ENCODE data around the gene ATAD3C. TPM values are rescaled to one million over a fixed set of nuclear protein-coding genes. Genes with fewer than 3 reads are reported as not detected.
"Not testable (repeated sequence)": the region's sequence is repeated elsewhere in the genome, so short reads cannot be mapped to it uniquely, and the experiment has no call there.

Gene ATAD3C
- polyA plus RNA-seq, 2 of the 4 experiments (the other 2 are of a cell fraction) = not detected

- DNase-seq (ENCODE audit: low read depth in 1 of 2, low spot score in 1 of 2); FAIRE-seq; H3K4me1 ChIP-seq; H3K9me3 ChIP-seq: not testable (repeated sequence)
- peak; percentile 78 to 82 for ATAC-seq
- TF ChIP-seq MAX (IDR thresholded peaks at IDR 0.05) (0 out of 2 replicates have a peak, but pooled peaks have one; percentile 10), JUN (IDR thresholded peaks at IDR 0.05) (0 out of 5 replicates have a peak, but pooled peaks of 1 of the 2 experiments have one; percentile 23), RAD21 (conservative IDR thresholded peaks at IDR 0.05 in 1 of 2, IDR thresholded peaks at IDR 0.05 in 1 of 2) (0 out of 5 replicates have a peak, but pooled peaks of 1 of the 2 experiments have one; percentile 24)
- Histone ChIP-seq H3K4me2 (peak overlapping the region; percentile 74), H3K27ac (peak overlapping the region; percentile 38 to 61), H3K4me3 (peak overlapping the region; percentile 26; the same call in 1 of the 3 replicates)
- ChIA-PET POLR2A (interaction anchor here (1.2 to 1.6 kb wide), 2 partner anchors 106 to 130 kb away, joined by 4 to 5 read pairs; partner anchors contain the start of genes AURKAIP1 and CCNL2), CTCF (interaction anchor here (0.6 to 11.5 kb wide), 19 partner anchors 10 to 157 kb away, joined by 3 to 162 read pairs (median 5); partner anchors contain the start of genes CCNL2 and MRPL20)
- whole genome bisulfite sequencing (ENCODE audit: missing lambda C conversion rate) = 6% methylated on average over 12 of the region's 22 CpGs
Observed at GRCh38 chr1:1505366-1505798, 55.9 kb downstream of the ATAD3C start.

- DNase-seq (ENCODE audit: low read depth in 1 of 2, low spot score in 1 of 2); FAIRE-seq; ATAC-seq; H3K4me3 ChIP-seq; H3K4me1 ChIP-seq; H3K9me3 ChIP-seq: not testable (repeated sequence)
- H3K4me2 ChIP-seq = peak overlapping the region; percentile 74
- POLR2A ChIA-PET = interaction anchor here (1.2 to 1.6 kb wide), 2 partner anchors 107 to 131 kb away, joined by 4 to 5 read pairs; partner anchors contain the start of genes AURKAIP1 and CCNL2
- WGBS (ENCODE audit: missing lambda C conversion rate) = 86% methylated on average over 5 of the region's 5 CpGs
- H3K27ac ChIP-seq = peak overlapping the region; percentile 38 to 61; a peak in 4 of 6 replicates
- CTCF ChIA-PET = interaction anchor here (0.6 to 11.5 kb wide), 14 partner anchors 65 to 158 kb away, joined by 3 to 162 read pairs (median 4); partner anchors contain the start of genes CCNL2 and MRPL20
Observed at GRCh38 chr1:1505801-1506200, 56.3 kb downstream of the ATAD3C start.

GRCh38 chr1:1507305-1507704, 57.8 kb downstream of the ATAD3C start:
- Histone ChIP-seq H3K4me1 (peaks cover 12% of the 10 kb centered on the region; the same call in 2 of the 3 replicates), H3K4me3 (no peak overlapping the region), H3K4me2 (no peak overlapping the region), H3K27ac (no peak overlapping the region), H3K9me3 (no peaks in the 10 kb centered on the region)
- TF ChIP-seq SMC3 (IDR thresholded peaks at IDR 0.05) = no peak
- WGBS (ENCODE audit: missing lambda C conversion rate) = 94% methylated on average over 4 of the region's 4 CpGs
- ChIA-PET POLR2A (no interaction called here), CTCF (interaction anchor here (0.6 to 11.5 kb wide), 4 partner anchors 9 to 105 kb away, joined by 3 to 162 read pairs (median 4); no protein-coding TSS in a partner anchor)
- no peak for DNase-seq (ENCODE audit: low read depth in 1 of 2, low spot score in 1 of 2)
- no peak for FAIRE-seq
- ATAC-seq = no peak

GRCh38 chr1:1508775-1509464, 59.4 kb downstream of the ATAD3C start:
- POLR2A ChIA-PET; ATAC-seq; DNase-seq (ENCODE audit: low read depth in 1 of 2, low spot score in 1 of 2); H3K9me3 ChIP-seq; FAIRE-seq; H3K4me3 ChIP-seq; H3K4me2 ChIP-seq; H3K27ac ChIP-seq: not testable (repeated sequence)
- 93% methylated on average over 3 of the region's 34 CpGs for WGBS (ENCODE audit: missing lambda C conversion rate)
- CTCF ChIA-PET = interaction anchor here (0.5 kb wide), 1 partner anchor 267 kb away, joined by 3 read pairs; no protein-coding TSS in a partner anchor
- H3K4me1 ChIP-seq = peaks cover 12% of the 10 kb centered on the region; the same call in 2 of the 3 replicates

GRCh38 chr1:1509465-1509850, 60.0 kb downstream of the ATAD3C start:
- ATAC-seq; POLR2A ChIA-PET; H3K9me3 ChIP-seq; H3K4me3 ChIP-seq; DNase-seq (ENCODE audit: low read depth in 1 of 2, low spot score in 1 of 2); H3K4me2 ChIP-seq; FAIRE-seq; H3K27ac ChIP-seq: not testable (repeated sequence)
- CTCF ChIA-PET = interaction anchor here (0.7 kb wide), 1 partner anchor 108 kb away, joined by 4 read pairs; no protein-coding TSS in a partner anchor
- peaks cover 12% of the 10 kb centered on the region; the same call in 2 of the 3 replicates for H3K4me1 ChIP-seq
- WGBS (ENCODE audit: missing lambda C conversion rate) = 93% methylated on average over 3 of the region's 21 CpGs

GRCh38 chr1:1510912-1511532, 61.5 kb downstream of the ATAD3C start:
- no peaks in the 10 kb centered on the region for H3K9me3 ChIP-seq
- peak overlapping the region; percentile 97 to 99 for H3K27ac ChIP-seq
- CTCF ChIA-PET = interaction anchor here (0.7 kb wide), 1 partner anchor 70 kb away, joined by 3 read pairs; no protein-coding TSS in a partner anchor
- 36% methylated on average over 16 of the region's 17 CpGs for WGBS (ENCODE audit: missing lambda C conversion rate)
- peak overlapping the region; percentile 93 for H3K4me2 ChIP-seq
- no peak for TF ChIP-seq JUNB (IDR thresholded peaks at IDR 0.05)
- TF ChIP-seq HOXB5 (CRISPR knock-in tag; IDR thresholded peaks at IDR 0.05) = no peak
- TF ChIP-seq HMGXB4 (CRISPR knock-in tag; IDR thresholded peaks at IDR 0.05; ENCODE audit: borderline replicate concordance) = no peak
- no peak for TF ChIP-seq FOSL2 (IDR thresholded peaks at IDR 0.05)
- TF ChIP-seq FOSL2 (CRISPR knock-in tag; IDR thresholded peaks at IDR 0.05) = no peak
- TF ChIP-seq KDM1A (IDR thresholded peaks at IDR 0.05; ENCODE audit: low read depth) = no peak
- no peak for TF ChIP-seq TFCP2L1 (CRISPR knock-in tag; IDR thresholded peaks at IDR 0.05)
- no peak for TF ChIP-seq CBX8 (IDR thresholded peaks at IDR 0.05)
- no peak for TF ChIP-seq POLR2A (IDR thresholded peaks at IDR 0.05; ENCODE audit: low read length)
- TF ChIP-seq CHD2 (IDR thresholded peaks at IDR 0.05; ENCODE audit: low read length, partially characterized antibody) = no peak
- no peak for TF ChIP-seq HOXB13 (CRISPR knock-in tag; IDR thresholded peaks at IDR 0.05; ENCODE audit: low read depth)
- no peak for TF ChIP-seq HDAC2 (IDR thresholded peaks at IDR 0.05)
- POLR2A ChIA-PET = no interaction called here
- peak in 1 of 2 experiments; percentile 42; a peak in 5 of 6 replicates for ATAC-seq
- H3K4me1 ChIP-seq = peaks cover 5% of the 10 kb centered on the region; the same call in 2 of the 3 replicates
- peak overlapping the region; percentile 98 for H3K4me3 ChIP-seq
- peak in 1 of 2 experiments; percentile 38 for DNase-seq (ENCODE audit: low read depth in 1 of 2, low spot score in 1 of 2)
- FAIRE-seq = no peak

All from A549 (cell line).